C4-2B (cell line): ENCODE data around the gene ZMYM5.

Experiments
- ZFX ChIP-seq: fragments of 450-650 bp; IDR thresholded peaks from 2 replicates; pipeline ENCODE4 v1.6.1; 2017
- TF ChIP-seq, protein P1 (sequence below): fragments of 450-650 bp; conservative IDR thresholded peaks from 2 replicates; pipeline ENCODE4 v1.5.1; 2017; ENCODE audit warnings: mild to moderate bottlenecking

DNA sequence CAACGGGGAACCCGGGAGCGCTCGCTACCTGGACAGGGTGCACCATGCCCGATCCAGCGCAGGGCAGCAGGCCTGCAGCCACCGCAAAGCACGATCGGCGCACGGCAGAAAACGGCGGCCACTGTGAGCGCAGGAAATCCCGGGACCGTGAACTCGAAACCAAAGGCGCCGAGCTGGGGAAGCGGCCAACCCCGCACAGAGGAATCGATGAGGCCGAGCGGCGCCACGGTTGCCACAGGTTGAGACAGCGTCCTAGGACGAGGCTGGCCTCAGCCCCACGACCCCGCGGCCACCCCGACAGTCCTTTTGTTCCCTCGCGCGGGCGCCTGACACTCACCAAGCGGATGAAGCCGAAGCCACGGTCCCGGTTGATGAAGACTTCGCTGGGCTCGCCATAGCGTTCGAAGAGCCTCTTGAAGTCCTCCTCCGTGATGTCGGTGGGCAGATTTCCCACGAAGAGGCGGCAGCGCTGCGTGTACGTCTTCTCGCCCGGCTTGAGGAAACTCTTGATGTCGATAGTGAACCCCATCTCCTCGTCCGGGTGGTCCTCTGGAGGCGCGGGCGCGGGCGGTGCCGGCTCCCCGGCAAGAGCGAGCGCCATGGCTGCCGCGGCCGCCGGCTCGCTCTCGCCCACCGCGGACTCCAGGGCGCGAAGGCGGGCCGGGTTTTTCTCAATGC lies 81.3 kb downstream of the ZMYM5 start:
- TF ChIP-seq, protein P1, sequence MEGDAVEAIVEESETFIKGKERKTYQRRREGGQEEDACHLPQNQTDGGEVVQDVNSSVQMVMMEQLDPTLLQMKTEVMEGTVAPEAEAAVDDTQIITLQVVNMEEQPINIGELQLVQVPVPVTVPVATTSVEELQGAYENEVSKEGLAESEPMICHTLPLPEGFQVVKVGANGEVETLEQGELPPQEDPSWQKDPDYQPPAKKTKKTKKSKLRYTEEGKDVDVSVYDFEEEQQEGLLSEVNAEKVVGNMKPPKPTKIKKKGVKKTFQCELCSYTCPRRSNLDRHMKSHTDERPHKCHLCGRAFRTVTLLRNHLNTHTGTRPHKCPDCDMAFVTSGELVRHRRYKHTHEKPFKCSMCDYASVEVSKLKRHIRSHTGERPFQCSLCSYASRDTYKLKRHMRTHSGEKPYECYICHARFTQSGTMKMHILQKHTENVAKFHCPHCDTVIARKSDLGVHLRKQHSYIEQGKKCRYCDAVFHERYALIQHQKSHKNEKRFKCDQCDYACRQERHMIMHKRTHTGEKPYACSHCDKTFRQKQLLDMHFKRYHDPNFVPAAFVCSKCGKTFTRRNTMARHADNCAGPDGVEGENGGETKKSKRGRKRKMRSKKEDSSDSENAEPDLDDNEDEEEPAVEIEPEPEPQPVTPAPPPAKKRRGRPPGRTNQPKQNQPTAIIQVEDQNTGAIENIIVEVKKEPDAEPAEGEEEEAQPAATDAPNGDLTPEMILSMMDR = no peak
- peak; percentile 74; the same call in 1 of the 2 replicates for TF ChIP-seq ZFX
